Medulla oblongata (tissue), 1 donor: ENCODE data around the gene TAS2R50.
A peak's percentile ranks its signal among the peaks of the same experiment; 100 is the strongest.
"Not testable (repeated sequence)": the region's sequence is repeated elsewhere in the genome, so short reads cannot be mapped to it uniquely, and the experiment has no call there.

ENCODE experiments used
- DNase-seq: peaks from one replicate; pipeline ENCODE4 v3.0.0-alpha.2; 2015; ENCODE audit errors: extremely low spot score

The TAS2R50 gene, protein sequence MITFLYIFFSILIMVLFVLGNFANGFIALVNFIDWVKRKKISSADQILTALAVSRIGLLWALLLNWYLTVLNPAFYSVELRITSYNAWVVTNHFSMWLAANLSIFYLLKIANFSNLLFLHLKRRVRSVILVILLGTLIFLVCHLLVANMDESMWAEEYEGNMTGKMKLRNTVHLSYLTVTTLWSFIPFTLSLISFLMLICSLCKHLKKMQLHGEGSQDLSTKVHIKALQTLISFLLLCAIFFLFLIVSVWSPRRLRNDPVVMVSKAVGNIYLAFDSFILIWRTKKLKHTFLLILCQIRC

GRCh38 chr12:10986812-10987211 is at the start of gene TAS2R50:
TAS2R50 (minus strand) TSS chr12:10986912; CDS start chr12:10986860, 52 bp downstream.
- no peak for DNase-seq

DNA sequence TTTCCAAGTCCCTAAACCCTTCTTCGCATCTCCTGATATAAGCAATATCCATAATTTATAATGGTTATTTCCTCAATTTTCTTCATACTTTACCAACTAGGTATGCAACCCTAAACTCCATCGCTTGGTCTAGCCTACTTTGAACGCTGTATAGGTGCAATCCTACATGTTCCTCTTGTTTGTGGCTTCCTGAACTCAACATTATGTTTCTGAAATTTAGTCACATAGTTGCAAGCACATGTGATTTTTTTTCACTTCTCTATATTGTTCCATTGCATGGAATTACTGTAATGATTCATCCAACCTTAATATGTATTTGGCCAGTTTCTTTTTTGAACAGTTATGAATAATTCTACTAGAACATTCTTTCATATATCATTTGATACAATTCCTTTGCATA is 47.2 kb upstream of the TAS2R50 start:
- not testable (repeated sequence) for DNase-seq

- no peak for DNase-seq
Measured at GRCh38 chr12:11031307-11031706, 44.6 kb upstream of the TAS2R50 start, which contains the start of gene TAS2R31. TAS2R31 (minus strand) TSS chr12:11031407; CDS start chr12:11031335, 72 bp downstream.

DNA sequence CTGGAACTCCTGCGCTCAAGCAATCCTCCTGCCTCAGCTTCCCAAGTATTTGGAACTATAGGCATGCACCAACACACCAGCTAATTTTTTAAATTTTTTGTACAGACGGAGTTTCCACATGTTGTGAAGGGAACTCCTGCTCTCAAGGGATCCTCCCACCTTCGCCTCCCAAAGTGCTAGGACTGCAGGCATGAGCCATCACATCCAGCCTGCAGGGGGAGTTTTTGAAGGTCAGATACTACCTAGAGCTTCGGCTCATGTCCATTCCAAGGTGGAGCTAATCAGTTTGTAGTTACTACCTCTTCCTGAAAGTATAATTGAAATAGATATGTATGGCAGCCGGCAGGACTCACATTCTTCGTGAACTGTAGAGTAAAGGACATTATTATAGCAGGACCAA is 39.4 kb upstream of the TAS2R50 start:
- no peak for DNase-seq

DNA sequence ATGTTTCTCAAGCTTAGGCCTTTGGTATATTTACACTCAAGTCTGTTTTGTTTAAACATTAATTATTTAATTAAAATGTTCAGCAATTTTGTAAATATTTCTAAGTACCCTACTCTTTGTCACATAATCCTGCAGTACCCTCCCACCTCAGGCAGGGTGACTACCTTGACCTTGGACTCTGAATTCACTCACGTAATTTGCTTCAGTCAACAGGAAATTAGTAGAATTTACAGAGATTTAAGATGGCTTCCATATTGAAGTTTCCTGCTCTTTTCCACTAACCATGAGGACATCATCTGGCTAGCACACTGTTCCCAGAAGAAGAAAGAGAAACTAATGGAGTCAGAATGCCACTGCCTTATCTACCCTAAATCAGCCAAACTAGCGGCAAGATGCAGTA is 36.7 kb upstream of the TAS2R50 start:
- no peak for DNase-seq

DNA sequence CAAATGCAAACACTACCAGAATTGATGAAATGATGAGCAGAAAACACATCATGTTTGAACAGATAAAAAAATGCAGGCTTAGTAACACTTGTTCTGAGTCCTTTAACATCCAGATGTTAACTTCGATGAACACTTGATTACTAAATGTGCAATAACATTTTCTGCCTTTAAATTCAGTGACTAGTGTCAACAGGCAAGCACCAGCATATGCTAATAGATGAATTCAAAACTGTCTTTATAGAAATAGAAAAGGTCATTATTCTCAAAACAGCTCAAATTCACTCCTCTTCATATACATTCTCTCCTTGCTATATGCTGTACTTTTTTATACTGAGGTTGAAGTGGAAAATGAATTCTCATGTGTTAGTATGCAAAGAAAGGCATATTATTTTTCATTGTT is 35.8 kb upstream of the TAS2R50 start, which contains the start of gene TAS2R19:
Gene TAS2R19 (minus strand): TSS at position 101 of the 400 bp plus-strand sequence. CDS start 49 bp downstream, at position 52.
- no peak for DNase-seq

GRCh38 chr12:11016937-11017336 is 30.2 kb upstream of the TAS2R50 start:
- peak; percentile 90 for DNase-seq

- no peak for DNase-seq
Measured at GRCh38 chr12:11015775-11016430, 29.2 kb upstream of the TAS2R50 start.

- DNase-seq: no peak
Measured at GRCh38 chr12:11014234-11014633, 27.5 kb upstream of the TAS2R50 start.

- no peak for DNase-seq
Measured at GRCh38 chr12:11007608-11008007, 20.9 kb upstream of the TAS2R50 start.

DNA sequence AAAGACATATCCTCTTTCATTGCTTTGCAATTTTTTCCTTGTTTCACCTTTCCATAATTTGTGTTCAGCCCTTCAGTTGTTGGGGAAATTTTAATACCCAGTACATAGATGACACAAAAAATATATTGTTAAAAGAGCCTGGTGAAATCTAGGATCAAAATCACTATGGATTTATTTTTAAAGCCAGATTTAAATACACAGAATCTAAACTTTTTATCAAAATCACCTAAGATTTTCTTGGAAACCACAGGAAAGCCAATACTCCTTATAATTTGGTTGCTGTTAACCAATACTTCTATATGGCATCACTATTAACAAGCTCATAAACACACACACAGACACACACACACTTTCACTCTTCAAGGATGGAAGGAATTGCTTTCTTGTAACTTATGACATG is 11.5 kb upstream of the TAS2R50 start, which contains the start of gene TAS2R20:
Gene TAS2R20 (minus strand): TSS at position 101 of the 400 bp plus-strand sequence. CDS start 429 bp downstream, outside the sequence.
- no peak for DNase-seq

DNA sequence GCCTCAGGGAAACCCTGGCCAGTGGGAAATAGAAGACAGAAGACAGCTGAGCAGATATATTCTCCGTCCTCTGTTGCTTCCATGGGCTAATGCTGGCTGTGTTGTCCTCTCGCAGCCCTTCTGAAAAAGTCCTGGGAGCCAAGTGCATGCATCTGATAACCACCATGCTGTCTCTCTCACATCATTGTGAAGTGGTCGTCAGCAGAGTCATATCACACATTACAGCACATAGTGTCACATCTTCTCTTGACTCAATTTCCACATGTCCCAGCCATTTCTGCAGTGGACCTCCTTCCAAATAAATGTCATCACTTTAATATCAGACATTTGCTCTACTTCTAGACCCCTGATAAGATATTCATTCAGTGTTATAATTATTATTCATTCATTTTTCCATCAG is 7.6 kb upstream of the TAS2R50 start:
- DNase-seq: no peak

GRCh38 chr12:10989107-10989506 is 2.4 kb upstream of the TAS2R50 start:
- no peak for DNase-seq

DNA sequence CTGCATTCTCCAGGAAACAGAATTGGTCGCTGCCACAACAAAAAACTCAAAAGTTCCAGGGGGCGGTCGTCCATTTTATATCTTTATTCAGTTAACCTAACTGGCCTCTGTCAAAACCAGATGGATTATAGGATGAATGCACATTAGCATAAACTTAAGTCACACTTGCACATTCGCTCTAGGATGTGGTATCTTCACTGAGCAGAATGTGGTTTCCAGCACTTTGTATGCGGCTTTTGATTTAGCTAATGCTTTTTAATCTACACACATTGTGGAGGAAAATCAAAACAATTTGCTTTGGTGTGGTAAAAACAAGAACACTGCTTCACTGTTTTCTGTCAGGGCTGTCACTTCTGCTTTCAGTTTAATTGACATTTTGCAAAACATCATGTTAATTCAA is 4.5 kb downstream of the TAS2R50 start:
- DNase-seq: no peak

- no peak for DNase-seq
Measured at GRCh38 chr12:10974965-10975364, 11.7 kb downstream of the TAS2R50 start.

DNA sequence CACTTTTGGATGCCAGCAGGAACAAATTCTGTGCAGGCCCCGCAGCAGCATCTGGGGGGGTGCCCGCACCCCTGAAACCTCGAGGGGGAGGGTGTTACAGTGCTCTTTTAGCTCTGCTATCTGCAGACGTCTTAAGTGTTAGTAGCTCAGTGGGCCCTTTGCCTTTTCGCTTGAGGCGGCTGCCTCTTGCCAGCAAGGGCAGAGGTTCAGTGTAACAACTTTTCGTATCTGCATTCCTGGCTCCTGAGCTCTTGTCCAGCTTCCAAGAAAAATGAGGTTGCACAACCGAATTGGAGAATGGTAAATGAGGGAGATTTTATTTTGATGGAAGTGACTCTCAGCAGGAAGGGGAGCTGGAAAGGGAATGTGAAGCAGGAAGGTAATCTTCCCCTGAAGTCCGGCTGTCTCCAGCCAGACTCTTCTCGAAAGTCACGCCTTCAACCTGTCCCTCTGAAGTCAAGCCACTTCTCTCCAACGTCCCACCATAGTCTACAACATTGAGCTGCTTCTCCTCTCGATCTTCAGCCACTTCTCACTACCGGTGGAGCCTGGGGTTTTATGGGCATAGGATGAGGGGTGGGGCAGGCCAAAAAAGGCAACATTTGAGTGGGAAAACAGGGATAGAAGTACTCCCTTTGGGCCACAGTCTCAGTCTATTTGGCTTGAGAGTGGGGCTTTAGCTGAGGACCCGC is 17.8 kb downstream of the TAS2R50 start:
- no peak for DNase-seq

- DNase-seq: no peak
Measured at GRCh38 chr12:10967409-10967808, 19.3 kb downstream of the TAS2R50 start.

DNA sequence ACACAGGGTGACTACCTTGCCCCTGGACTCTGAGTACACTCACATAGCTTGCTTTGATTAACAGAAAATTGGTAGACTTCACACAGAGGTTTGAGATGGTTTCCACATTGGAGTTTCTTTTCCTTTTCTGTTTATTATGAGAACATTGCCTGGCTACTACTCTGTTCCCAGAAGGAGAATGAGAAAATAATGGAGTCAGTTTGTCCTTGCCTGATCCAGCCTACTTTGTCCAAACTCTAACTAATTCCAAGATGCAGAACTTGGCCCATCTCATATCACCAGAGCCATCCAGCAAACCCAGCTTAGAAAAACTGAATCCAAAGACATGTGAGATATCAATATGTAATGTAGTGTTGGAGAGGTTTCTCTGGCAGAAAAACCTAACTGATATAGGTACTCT is 20.4 kb downstream of the TAS2R50 start:
- no peak for DNase-seq

DNA sequence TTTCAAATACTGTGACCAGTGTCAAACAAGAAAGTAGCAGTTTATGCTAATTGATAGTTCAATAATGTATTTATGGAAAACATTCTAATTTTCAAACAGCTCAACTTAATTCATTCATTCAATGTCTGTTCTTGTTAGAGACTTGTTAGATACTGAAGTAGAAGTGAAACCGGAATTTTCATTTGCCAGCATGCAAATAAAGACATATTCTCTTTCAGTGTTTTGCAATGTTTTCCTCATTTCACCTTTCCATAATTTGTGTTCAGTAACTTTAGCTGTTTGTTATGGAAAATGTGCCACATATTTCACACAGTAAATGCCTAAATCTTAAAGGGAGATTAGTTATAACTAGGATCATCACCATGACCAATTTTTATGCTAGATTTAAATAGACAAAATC is 21.2 kb downstream of the TAS2R50 start:
- DNase-seq: no peak

DNA sequence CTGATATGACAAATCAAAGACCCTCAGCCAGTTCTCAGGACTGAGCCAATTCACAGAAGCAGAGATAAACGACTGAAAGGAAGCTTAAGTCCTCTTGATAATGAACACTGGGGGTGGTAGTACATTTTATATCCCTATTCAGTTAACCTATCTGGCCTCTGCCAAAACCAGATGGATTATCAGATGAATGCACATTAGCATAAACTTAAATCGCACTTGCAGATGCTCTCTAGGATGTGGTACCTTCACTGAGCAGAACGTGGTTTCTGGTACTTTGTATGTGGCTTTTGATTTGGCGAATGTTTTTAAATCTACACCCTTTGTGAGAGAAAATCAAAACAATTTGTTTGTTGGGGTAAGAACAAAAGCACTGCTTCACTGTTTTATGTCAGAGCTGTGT is 26.5 kb downstream of the TAS2R50 start:
- no peak for DNase-seq

GRCh38 chr12:10959804-10960203 is 26.9 kb downstream of the TAS2R50 start:
- DNase-seq: peak; percentile 79

GRCh38 chr12:10957741-10958140 is 29.0 kb downstream of the TAS2R50 start:
- DNase-seq: no peak
